HG03196 (cell line): ENCODE measurements around the gene FAM83F.

Experiments
- ATAC-seq: cut with Tn5 transposase; IDR thresholded peaks from one replicate; pipeline ENCODE4 v1.9.1; 2021; ENCODE audit not compliant: unreplicated experiment

The FAM83F gene

GRCh38 chr22:40033586-40034380 lies 39.0 kb downstream of the FAM83F start:
- no peak for ATAC-seq

- no peak for ATAC-seq
Measured at GRCh38 chr22:40035351-40035750, 40.6 kb downstream of the FAM83F start.

- no peak for ATAC-seq
Measured at GRCh38 chr22:40036126-40036525, 41.4 kb downstream of the FAM83F start.

GRCh38 chr22:40036591-40037225 lies 42.0 kb downstream of the FAM83F start:
- ATAC-seq = no peak

GRCh38 chr22:40037320-40037719 lies 42.6 kb downstream of the FAM83F start:
- ATAC-seq = no peak

- no peak for ATAC-seq
Measured at GRCh38 chr22:40039482-40040115, 44.8 kb downstream of the FAM83F start.

- no peak for ATAC-seq
Measured at GRCh38 chr22:40040927-40041326, 46.2 kb downstream of the FAM83F start.

- ATAC-seq = no peak
Measured at GRCh38 chr22:40041366-40042137, 46.8 kb downstream of the FAM83F start.

GRCh38 chr22:40042312-40042711 lies 47.6 kb downstream of the FAM83F start:
- no peak for ATAC-seq

- ATAC-seq = no peak
Measured at GRCh38 chr22:40043081-40043480, 48.3 kb downstream of the FAM83F start.

- ATAC-seq = no peak
Measured at GRCh38 chr22:40043793-40044101, 49.0 kb downstream of the FAM83F start.

GRCh38 chr22:40044102-40044869 lies 49.5 kb downstream of the FAM83F start:
- peak; percentile 83 for ATAC-seq

GRCh38 chr22:40044870-40045834 lies 50.4 kb downstream of the FAM83F start:
- peak; percentile 12 for ATAC-seq

- ATAC-seq = no peak
Measured at GRCh38 chr22:40046126-40046525, 51.4 kb downstream of the FAM83F start.

GRCh38 chr22:40050258-40050657 lies 55.5 kb downstream of the FAM83F start:
- ATAC-seq = peak; percentile 84

- ATAC-seq = no peak
Measured at GRCh38 chr22:40051322-40051721, 56.6 kb downstream of the FAM83F start.

GRCh38 chr22:40053460-40053859 lies 58.7 kb downstream of the FAM83F start:
- no peak for ATAC-seq

GRCh38 chr22:40054486-40054885 lies 59.7 kb downstream of the FAM83F start:
- no peak for ATAC-seq

GRCh38 chr22:40055143-40055883 lies 60.6 kb downstream of the FAM83F start:
- peak; percentile 64 for ATAC-seq
